HG02943 (cell line): ENCODE data around the gene CEBPG.

Experiments used
- ATAC-seq: cut with Tn5 transposase; IDR thresholded peaks from one replicate; pipeline ENCODE4 v1.9.1; 2021; ENCODE audit warnings: mild to moderate bottlenecking, low read depth, moderate library complexity; ENCODE audit not compliant: unreplicated experiment

Gene CEBPG

GRCh38 chr19:33392341-33393285 is 19.1 kb downstream of the CEBPG start:
- ATAC-seq = no peak

GRCh38 chr19:33393286-33394005 is 19.9 kb downstream of the CEBPG start:
- ATAC-seq = no peak

- ATAC-seq = no peak
Measured at GRCh38 chr19:33394006-33394722, 20.7 kb downstream of the CEBPG start.

- ATAC-seq = no peak
Measured at GRCh38 chr19:33394723-33395560, 21.4 kb downstream of the CEBPG start.

- no peak for ATAC-seq
Measured at GRCh38 chr19:33395561-33396550, 22.3 kb downstream of the CEBPG start.

GRCh38 chr19:33396701-33397535 is 23.4 kb downstream of the CEBPG start:
- no peak for ATAC-seq

- ATAC-seq = no peak
Measured at GRCh38 chr19:33397536-33398360, 24.2 kb downstream of the CEBPG start.

- ATAC-seq = no peak
Measured at GRCh38 chr19:33398361-33399060, 25.0 kb downstream of the CEBPG start.

- no peak for ATAC-seq
Measured at GRCh38 chr19:33399081-33399744, 25.7 kb downstream of the CEBPG start.

GRCh38 chr19:33399745-33400681 is 26.5 kb downstream of the CEBPG start:
- no peak for ATAC-seq

- ATAC-seq = no peak
Measured at GRCh38 chr19:33400856-33401682, 27.6 kb downstream of the CEBPG start.

GRCh38 chr19:33401683-33402420 is 28.3 kb downstream of the CEBPG start:
- ATAC-seq = no peak

- no peak for ATAC-seq
Measured at GRCh38 chr19:33402421-33403220, 29.1 kb downstream of the CEBPG start.
